Mucosa of stomach (tissue), 1 donor: ENCODE data around the gene EHD3.

Experiments used
- H3K27me3 ChIP-seq: one replicate; pipeline ENCODE4 v1.7.0; 2013; ENCODE audit warnings: mild to moderate bottlenecking, low read length; ENCODE audit not compliant: control insufficient read depth, insufficient read depth
- H3K36me3 ChIP-seq: one replicate; pipeline ENCODE4 v1.7.0; 2013; ENCODE audit warnings: low read length; ENCODE audit not compliant: control insufficient read depth, insufficient read depth
- H3K4me1 ChIP-seq: one replicate; pipeline ENCODE4 v1.7.0; 2013; ENCODE audit warnings: mild to moderate bottlenecking, low read length; ENCODE audit not compliant: control insufficient read depth, insufficient read depth
- H3K4me3 ChIP-seq: one replicate; pipeline ENCODE4 v1.7.0; 2013; ENCODE audit warnings: low read length
- H3K9ac ChIP-seq: one replicate; pipeline ENCODE4 v1.7.0; 2013; ENCODE audit warnings: mild to moderate bottlenecking, low read length, moderate library complexity
- H3K9me3 ChIP-seq: one replicate; pipeline ENCODE4 v1.7.0; 2013; ENCODE audit warnings: mild to moderate bottlenecking, low read length, moderate library complexity; ENCODE audit not compliant: control insufficient read depth
- donor health status: Pancreatic carcinoma.

EHD3 gene

GRCh38 chr2:31253356-31254131 lies 19.6 kb downstream of the EHD3 start:
- Histone ChIP-seq H3K4me1 (peaks cover 4% of the 10 kb centered on the region), H3K36me3 (no peaks in the 10 kb centered on the region), H3K9ac (no peak overlapping the region), H3K9me3 (no peaks in the 10 kb centered on the region), H3K27me3 (no peaks in the 10 kb centered on the region), H3K4me3 (no peak overlapping the region)

- no peak overlapping the region for H3K9ac ChIP-seq
Observed at GRCh38 chr2:31254237-31255203, 20.6 kb downstream of the EHD3 start.

DNA sequence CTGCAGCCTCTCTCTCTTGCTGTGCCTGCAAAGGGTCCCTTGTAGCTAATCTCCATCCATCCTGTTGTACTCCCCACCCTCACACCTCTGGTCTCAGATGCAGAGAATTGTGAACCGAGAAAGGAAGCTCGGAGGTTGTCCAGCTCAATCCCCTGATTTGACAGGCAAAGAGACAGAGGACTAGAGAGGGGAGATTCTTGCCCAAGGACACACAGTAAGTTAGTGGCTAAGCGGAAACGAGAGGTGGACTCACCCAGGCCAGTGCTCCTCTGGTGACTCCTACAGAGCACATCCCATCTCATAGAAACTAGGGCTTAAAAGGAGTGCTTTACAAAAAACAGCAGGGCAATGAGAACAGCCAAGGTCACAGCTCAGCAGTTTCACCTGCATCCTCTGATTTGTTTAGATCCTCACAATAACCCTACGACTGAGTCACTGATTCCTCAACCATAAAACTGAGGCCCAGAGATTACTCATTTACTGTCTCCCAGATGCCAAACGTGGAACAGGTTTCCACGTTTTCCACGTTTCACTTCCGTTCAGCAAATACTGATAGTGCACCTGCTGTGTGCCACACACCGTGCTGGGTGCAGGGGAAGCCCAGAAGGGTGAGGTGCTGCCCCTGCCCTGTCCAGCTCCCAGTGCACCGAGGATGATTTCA lies 22.1 kb downstream of the EHD3 start:
- no peak overlapping the region for H3K9ac ChIP-seq
- no peaks in the 10 kb centered on the region for H3K9me3 ChIP-seq
- no peaks in the 10 kb centered on the region for H3K27me3 ChIP-seq
- H3K36me3 ChIP-seq = no peaks in the 10 kb centered on the region
- peaks cover 4% of the 10 kb centered on the region for H3K4me1 ChIP-seq
- no peak overlapping the region for H3K4me3 ChIP-seq

More at GRCh38 chr2:31254237-31255203, 20.6 kb downstream of the EHD3 start:
- H3K4me1 ChIP-seq = peaks cover 4% of the 10 kb centered on the region
- H3K9me3 ChIP-seq = no peaks in the 10 kb centered on the region
- no peaks in the 10 kb centered on the region for H3K27me3 ChIP-seq
- H3K4me3 ChIP-seq = no peak overlapping the region
- H3K36me3 ChIP-seq = no peaks in the 10 kb centered on the region

GRCh38 chr2:31256611-31257382 lies 22.8 kb downstream of the EHD3 start:
- peaks cover 4% of the 10 kb centered on the region for H3K4me1 ChIP-seq
- no peaks in the 10 kb centered on the region for H3K9me3 ChIP-seq
- no peak overlapping the region for H3K9ac ChIP-seq
- H3K27me3 ChIP-seq = no peaks in the 10 kb centered on the region
- no peak overlapping the region for H3K4me3 ChIP-seq
- H3K36me3 ChIP-seq = no peaks in the 10 kb centered on the region

GRCh38 chr2:31258351-31258750 lies 24.4 kb downstream of the EHD3 start:
- Histone ChIP-seq H3K36me3 (no peaks in the 10 kb centered on the region), H3K9ac (no peak overlapping the region), H3K4me1 (peaks cover 3% of the 10 kb centered on the region), H3K9me3 (no peaks in the 10 kb centered on the region), H3K4me3 (no peak overlapping the region), H3K27me3 (no peaks in the 10 kb centered on the region)

- no peaks in the 10 kb centered on the region for H3K4me1 ChIP-seq
- H3K4me3 ChIP-seq = no peak overlapping the region
- H3K9ac ChIP-seq = no peak overlapping the region
- H3K27me3 ChIP-seq = no peaks in the 10 kb centered on the region
- no peaks in the 10 kb centered on the region for H3K9me3 ChIP-seq
- H3K36me3 ChIP-seq = no peaks in the 10 kb centered on the region
Observed at GRCh38 chr2:31259075-31259474, 25.1 kb downstream of the EHD3 start.

DNA sequence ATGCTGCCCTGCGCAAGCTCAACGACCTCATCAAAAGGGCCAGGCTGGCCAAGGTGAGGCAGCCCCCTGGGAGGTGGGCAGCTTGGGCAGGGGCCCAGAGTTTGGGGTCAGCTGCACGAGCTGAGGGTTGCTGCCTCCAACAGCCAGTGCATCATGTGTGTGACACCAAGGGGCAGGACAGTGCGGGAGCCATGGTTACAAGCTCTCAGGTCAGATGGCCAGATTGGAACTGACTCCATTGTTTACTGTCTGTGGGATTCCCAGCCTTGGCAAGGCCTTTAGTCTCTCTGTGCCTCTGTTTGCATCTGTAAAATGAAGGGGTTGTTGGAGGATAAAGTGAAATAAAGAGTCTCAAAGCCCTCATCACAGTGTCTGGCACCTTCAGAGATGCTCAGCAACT lies 26.9 kb downstream of the EHD3 start:
- Histone ChIP-seq H3K9me3 (no peaks in the 10 kb centered on the region), H3K27me3 (no peaks in the 10 kb centered on the region), H3K4me1 (peaks cover 3% of the 10 kb centered on the region), H3K4me3 (no peak overlapping the region), H3K9ac (no peak overlapping the region), H3K36me3 (no peaks in the 10 kb centered on the region)

DNA sequence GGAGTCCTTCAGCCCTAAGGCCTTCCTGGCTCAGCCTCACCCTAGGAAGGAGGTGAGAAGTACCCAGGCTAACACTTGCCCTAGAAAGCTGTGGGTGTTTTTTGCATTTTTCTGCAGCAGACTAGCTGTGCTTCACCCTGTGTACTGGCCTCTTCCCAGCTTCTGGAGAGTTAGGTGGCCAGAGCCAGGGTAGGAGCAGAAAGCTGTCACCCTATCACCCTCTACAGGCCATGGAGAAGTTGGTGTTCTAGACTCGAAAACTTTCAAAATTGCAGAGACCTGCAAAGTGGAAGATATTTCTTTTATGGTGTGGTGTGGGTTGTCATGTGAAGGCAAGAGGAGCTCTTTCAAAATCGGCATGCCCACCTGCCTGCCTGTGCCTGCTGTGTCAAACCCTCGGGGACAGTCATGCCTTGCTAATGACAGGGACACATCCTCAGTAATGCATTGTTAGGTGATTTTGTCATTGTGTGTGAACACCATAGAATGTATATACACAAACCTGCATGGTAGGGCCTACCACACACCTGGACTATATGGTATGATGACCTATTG lies 29.8 kb downstream of the EHD3 start:
- H3K27me3 ChIP-seq = no peaks in the 10 kb centered on the region
- peaks cover 3% of the 10 kb centered on the region for H3K4me1 ChIP-seq
- H3K36me3 ChIP-seq = no peaks in the 10 kb centered on the region
- no peak overlapping the region for H3K4me3 ChIP-seq
- H3K9me3 ChIP-seq = no peaks in the 10 kb centered on the region
- H3K9ac ChIP-seq = no peak overlapping the region

DNA sequence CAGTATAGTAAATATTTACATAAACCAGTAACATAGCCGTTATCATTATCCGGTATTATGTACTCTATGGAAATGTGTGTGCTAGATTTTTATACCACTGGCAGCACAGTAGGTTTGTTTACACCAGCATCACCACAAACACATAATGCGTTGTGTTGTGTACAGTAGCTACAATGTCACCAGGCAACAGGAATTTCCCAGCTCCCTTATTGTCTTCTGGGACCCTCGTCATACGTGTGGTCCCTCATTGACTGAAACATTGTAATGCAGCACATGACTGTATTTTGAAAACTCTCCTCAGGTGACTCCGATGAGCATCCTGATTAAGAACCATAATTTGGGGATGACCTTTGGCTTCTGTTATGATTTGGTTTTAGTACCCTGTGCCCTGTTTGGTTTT lies 31.3 kb downstream of the EHD3 start:
- no peaks in the 10 kb centered on the region for H3K27me3 ChIP-seq
- no peak overlapping the region for H3K9ac ChIP-seq
- no peak overlapping the region for H3K4me3 ChIP-seq
- H3K9me3 ChIP-seq = no peaks in the 10 kb centered on the region
- H3K4me1 ChIP-seq = peaks cover 3% of the 10 kb centered on the region
- H3K36me3 ChIP-seq = no peaks in the 10 kb centered on the region

- H3K9me3 ChIP-seq = no peaks in the 10 kb centered on the region
- H3K4me1 ChIP-seq = peaks cover 3% of the 10 kb centered on the region
- no peaks in the 10 kb centered on the region for H3K27me3 ChIP-seq
- no peak overlapping the region for H3K4me3 ChIP-seq
- H3K9ac ChIP-seq = no peak overlapping the region
- H3K36me3 ChIP-seq = no peaks in the 10 kb centered on the region
Observed at GRCh38 chr2:31266804-31267203, 32.9 kb downstream of the EHD3 start.

GRCh38 chr2:31267437-31268120 lies 33.6 kb downstream of the EHD3 start:
- Histone ChIP-seq H3K4me1 (peaks cover 3% of the 10 kb centered on the region), H3K4me3 (no peak overlapping the region), H3K9ac (no peak overlapping the region), H3K36me3 (no peaks in the 10 kb centered on the region), H3K27me3 (no peaks in the 10 kb centered on the region), H3K9me3 (no peaks in the 10 kb centered on the region)
